IgD-negative memory B cell (primary cell): ENCODE measurements around the gene SS18L1. TPM values are rescaled to one million over a fixed set of nuclear protein-coding genes. Genes with fewer than 3 reads are reported as not detected.

Experiments used
- H3K27ac Mint-ChIP-seq, 3 donors: one replicate each; pipeline ENCODE4 v1.8.0; 2020 to 2022; ENCODE audit warnings: mild to moderate bottlenecking in 3 of 3, mixed read lengths in 3 of 3, moderate library complexity in 1 of 3
- H3K27me3 Mint-ChIP-seq: one replicate; pipeline ENCODE4 v1.8.0; 2021; ENCODE audit warnings: mixed read lengths
- H3K36me3 Mint-ChIP-seq: one replicate; pipeline ENCODE4 v1.8.0; 2020; ENCODE audit warnings: mild to moderate bottlenecking, mixed read lengths
- H3K4me1 Mint-ChIP-seq, 3 donors: one replicate each; pipeline ENCODE4 v1.8.0; 2020 to 2022; ENCODE audit warnings: mixed read lengths in 3 of 3, mild to moderate bottlenecking in 1 of 3
- H3K4me3 Mint-ChIP-seq, 4 donors: one replicate each; pipeline ENCODE4 v1.8.0; 2020 to 2022; ENCODE audit warnings: mild to moderate bottlenecking in 4 of 4, mixed read lengths in 4 of 4, moderate library complexity in 3 of 4
- H3K9me3 Mint-ChIP-seq, 3 donors: one replicate each; pipeline ENCODE4 v1.8.0; 2020 to 2021; ENCODE audit warnings: mixed read lengths in 3 of 3, mild to moderate bottlenecking in 1 of 3
- polyA plus RNA-seq: library from polyadenylated mRNA; unstranded; fragments of 300-500 nt; fragmentation: Illumina TruSeq; gene quantifications from one replicate; pipeline ENCODE4 v1.2.3, GENCODE V29; 2021

Gene SS18L1
- polyA plus RNA-seq, 1 donor from 2014 or later = 1.4 TPM

- Mint-ChIP-seq H3K9me3 (no peaks in the 10 kb centered on the region), H3K27ac (no peak overlapping the region), H3K4me3 (no peak overlapping the region), H3K4me1 (peaks cover 6 to 9% (median 8%) of the 10 kb centered on the region in 3 donors), H3K36me3 (peaks cover 2% of the 10 kb centered on the region), H3K27me3 (no peaks in the 10 kb centered on the region)
These were observed 48.4 kb downstream of the SS18L1 start for GRCh38 chr20:62191781-62192559.

GRCh38 chr20:62192635-62193034, 49.1 kb downstream of the SS18L1 start:
- peaks cover 2 to 3% (median 3%) of the 10 kb centered on the region in 3 donors for H3K4me1 Mint-ChIP-seq
- H3K36me3 Mint-ChIP-seq = peaks cover 1% of the 10 kb centered on the region
- no peak overlapping the region for H3K27ac Mint-ChIP-seq
- no peak overlapping the region for H3K4me3 Mint-ChIP-seq
- no peaks in the 10 kb centered on the region for H3K9me3 Mint-ChIP-seq
- H3K27me3 Mint-ChIP-seq = no peaks in the 10 kb centered on the region

GRCh38 chr20:62193079-62194025, 49.8 kb downstream of the SS18L1 start:
- peaks cover 0 to 3% (median 2%) of the 10 kb centered on the region in 3 donors for H3K4me1 Mint-ChIP-seq
- H3K36me3 Mint-ChIP-seq = peaks cover 1% of the 10 kb centered on the region
- no peaks in the 10 kb centered on the region for H3K27me3 Mint-ChIP-seq
- H3K4me3 Mint-ChIP-seq = no peak overlapping the region
- H3K9me3 Mint-ChIP-seq = no peaks in the 10 kb centered on the region
- H3K27ac Mint-ChIP-seq = no peak overlapping the region

- H3K4me3 Mint-ChIP-seq = no peak overlapping the region
- peak overlapping the region in 1 of 3 donors; percentile 53 for H3K27ac Mint-ChIP-seq
- H3K27me3 Mint-ChIP-seq = no peaks in the 10 kb centered on the region
- peaks cover 1% of the 10 kb centered on the region for H3K36me3 Mint-ChIP-seq
- peaks cover 0 to 4% (median 2%) of the 10 kb centered on the region in 3 donors for H3K4me1 Mint-ChIP-seq
- no peaks in the 10 kb centered on the region for H3K9me3 Mint-ChIP-seq
These were observed 51.5 kb downstream of the SS18L1 start for GRCh38 chr20:62195075-62195405.

GRCh38 chr20:62195736-62196135, 52.2 kb downstream of the SS18L1 start:
- H3K4me3 Mint-ChIP-seq = no peak overlapping the region
- no peaks in the 10 kb centered on the region for H3K27me3 Mint-ChIP-seq
- no peaks in the 10 kb centered on the region for H3K9me3 Mint-ChIP-seq
- H3K4me1 Mint-ChIP-seq = peaks cover 0 to 6% (median 4%) of the 10 kb centered on the region in 3 donors
- peaks cover 2% of the 10 kb centered on the region for H3K36me3 Mint-ChIP-seq
- H3K27ac Mint-ChIP-seq = peak overlapping the region in 1 of 3 donors; percentile 53

- H3K4me1 Mint-ChIP-seq = peaks cover 0 to 10% (median 6%) of the 10 kb centered on the region in 3 donors
- H3K36me3 Mint-ChIP-seq = peaks cover 2% of the 10 kb centered on the region
- H3K4me3 Mint-ChIP-seq = no peak overlapping the region
- H3K9me3 Mint-ChIP-seq = no peaks in the 10 kb centered on the region
- H3K27me3 Mint-ChIP-seq = no peaks in the 10 kb centered on the region
- H3K27ac Mint-ChIP-seq = no peak overlapping the region
These were observed 52.7 kb downstream of the SS18L1 start for GRCh38 chr20:62196286-62196685.

GRCh38 chr20:62197311-62197710, 53.7 kb downstream of the SS18L1 start:
- Mint-ChIP-seq H3K27me3 (no peaks in the 10 kb centered on the region), H3K9me3 (no peaks in the 10 kb centered on the region), H3K36me3 (peaks cover 2% of the 10 kb centered on the region), H3K4me1 (peaks cover 6 to 19% (median 16%) of the 10 kb centered on the region in 3 donors), H3K27ac (no peak overlapping the region), H3K4me3 (no peak overlapping the region)

GRCh38 chr20:62197801-62198200, 54.2 kb downstream of the SS18L1 start:
- Mint-ChIP-seq H3K9me3 (no peaks in the 10 kb centered on the region), H3K27me3 (no peaks in the 10 kb centered on the region), H3K4me3 (no peak overlapping the region), H3K36me3 (peaks cover 2% of the 10 kb centered on the region), H3K27ac (no peak overlapping the region), H3K4me1 (peaks cover 6 to 21% (median 18%) of the 10 kb centered on the region in 3 donors)

- Mint-ChIP-seq H3K27me3 (no peaks in the 10 kb centered on the region), H3K36me3 (peaks cover 2% of the 10 kb centered on the region), H3K4me1 (peaks cover 11 to 28% (median 21%) of the 10 kb centered on the region in 3 donors), H3K27ac (no peak overlapping the region), H3K9me3 (no peaks in the 10 kb centered on the region), H3K4me3 (no peak overlapping the region)
These were observed 54.9 kb downstream of the SS18L1 start for GRCh38 chr20:62198496-62198895.

- H3K36me3 Mint-ChIP-seq = peaks cover 2% of the 10 kb centered on the region
- no peaks in the 10 kb centered on the region for H3K27me3 Mint-ChIP-seq
- peaks cover 12 to 30% (median 23%) of the 10 kb centered on the region in 3 donors for H3K4me1 Mint-ChIP-seq
- H3K4me3 Mint-ChIP-seq = no peak overlapping the region
- peak overlapping the region in 1 of 3 donors; percentile 74 for H3K27ac Mint-ChIP-seq
- no peaks in the 10 kb centered on the region for H3K9me3 Mint-ChIP-seq
These were observed 55.4 kb downstream of the SS18L1 start for GRCh38 chr20:62198931-62199330.

- H3K27me3 Mint-ChIP-seq = no peaks in the 10 kb centered on the region
- H3K27ac Mint-ChIP-seq = no peak overlapping the region
- H3K36me3 Mint-ChIP-seq = peaks cover 2% of the 10 kb centered on the region
- H3K4me1 Mint-ChIP-seq = peaks cover 12 to 29% (median 25%) of the 10 kb centered on the region in 3 donors
- no peaks in the 10 kb centered on the region for H3K9me3 Mint-ChIP-seq
- no peak overlapping the region for H3K4me3 Mint-ChIP-seq
These were observed 57.1 kb downstream of the SS18L1 start for GRCh38 chr20:62200491-62201172.

- peak overlapping the region in 3 of 4 donors; percentile 29 to 82 (median 58) for H3K4me3 Mint-ChIP-seq
- peaks cover 12 to 28% (median 25%) of the 10 kb centered on the region in 3 donors for H3K4me1 Mint-ChIP-seq
- peak overlapping the region in 2 of 3 donors; percentile 23 to 80 for H3K27ac Mint-ChIP-seq
- H3K27me3 Mint-ChIP-seq = no peaks in the 10 kb centered on the region
- H3K36me3 Mint-ChIP-seq = peaks cover 2% of the 10 kb centered on the region
- H3K9me3 Mint-ChIP-seq = no peaks in the 10 kb centered on the region
These were observed 57.9 kb downstream of the SS18L1 start for GRCh38 chr20:62201173-62202082.

- H3K9me3 Mint-ChIP-seq = no peaks in the 10 kb centered on the region
- no peaks in the 10 kb centered on the region for H3K27me3 Mint-ChIP-seq
- H3K36me3 Mint-ChIP-seq = peaks cover 2% of the 10 kb centered on the region
- peak overlapping the region in 2 of 4 donors; percentile 29 to 82 for H3K4me3 Mint-ChIP-seq
- peak overlapping the region in 1 of 3 donors; percentile 23 for H3K27ac Mint-ChIP-seq
- H3K4me1 Mint-ChIP-seq = peaks cover 12 to 28% (median 25%) of the 10 kb centered on the region in 3 donors
These were observed 58.5 kb downstream of the SS18L1 start for GRCh38 chr20:62202083-62202395.
